ENCODE data around the gene PSG6. TPM values are rescaled to one million over a fixed set of nuclear protein-coding genes. Genes with fewer than 3 reads are reported as not detected.
"Not testable (repeated sequence)": the region's sequence is repeated elsewhere in the genome, so short reads cannot be mapped to it uniquely, and the experiment has no call there.

The PSG6 gene
- total RNA-seq, 1 experiment from 2014 or later, result not detected

GRCh38 chr19:42923106-42923505 lies 5.4 kb upstream of the PSG6 start:
- BruUV-seq (replicated peaks); POLR2A ChIA-PET (ENCODE audit: unreplicated experiment): not testable (repeated sequence)
- DNase-seq, result peak; percentile 39 to 50

GRCh38 chr19:42920971-42921370 lies 3.3 kb upstream of the PSG6 start:
- H2AFZ ChIP-seq; BruUV-seq (replicated peaks); H3K4me3 ChIP-seq; H3K9me3 ChIP-seq (ENCODE audit: insufficient read depth, low read depth); H3K36me3 ChIP-seq (ENCODE audit: low read depth); H3K79me2 ChIP-seq (ENCODE audit: low read depth); H3K4me2 ChIP-seq; H3K27me3 ChIP-seq (ENCODE audit: insufficient read depth, low read depth); POLR2A ChIA-PET (ENCODE audit: unreplicated experiment); H3F3A ChIP-seq (ENCODE audit: insufficient read depth, low read depth); CTCF ChIA-PET; intact Hi-C loops (cut with micrococcal nuclease; ENCODE audit: unreplicated experiment); H3K4me1 ChIP-seq (replicated peaks; ENCODE audit: insufficient read depth); H4K20me1 ChIP-seq (ENCODE audit: insufficient read depth); DNase-seq; H3K27ac ChIP-seq; H3K9me2 ChIP-seq (ENCODE audit: insufficient read depth): not testable (repeated sequence)

More at GRCh38 chr19:42923106-42923505, 5.4 kb upstream of the PSG6 start:
- CTCF ChIA-PET, result interaction anchor here (0.6 to 1.2 kb wide), 2 partner anchors 38 to 240 kb away, joined by 3 to 6 read pairs; no protein-coding TSS in a partner anchor
- H3K4me3 ChIP-seq; H3K27ac ChIP-seq; H3K9me3 ChIP-seq (ENCODE audit: insufficient read depth, low read depth); intact Hi-C loops (cut with micrococcal nuclease; ENCODE audit: unreplicated experiment); H4K20me1 ChIP-seq (ENCODE audit: insufficient read depth); H3K79me2 ChIP-seq (ENCODE audit: low read depth); H3K4me1 ChIP-seq (replicated peaks; ENCODE audit: insufficient read depth); H3K27me3 ChIP-seq (ENCODE audit: insufficient read depth, low read depth); H3F3A ChIP-seq (ENCODE audit: insufficient read depth, low read depth); H3K9me2 ChIP-seq (ENCODE audit: insufficient read depth); H3K4me2 ChIP-seq; H2AFZ ChIP-seq; H3K36me3 ChIP-seq (ENCODE audit: low read depth): not testable (repeated sequence)
- TF ChIP-seq CTCF (conservative IDR thresholded peaks at IDR 0.05), result peak; percentile 82

DNA sequence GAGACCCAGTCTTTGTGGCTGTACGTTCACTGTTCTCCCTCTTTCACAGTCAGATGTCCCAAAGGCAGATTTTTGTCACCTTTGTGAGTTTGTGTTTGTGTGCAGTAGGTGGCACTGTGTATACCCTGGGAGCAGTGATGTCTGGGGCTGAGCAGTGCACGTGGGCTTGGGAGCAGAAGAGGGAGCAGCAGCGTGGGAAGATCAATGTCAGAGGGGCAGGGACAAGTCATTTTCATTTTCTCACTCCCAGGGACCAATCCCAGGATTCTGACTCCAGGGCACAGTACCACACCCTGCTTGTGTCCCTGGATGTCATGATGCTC lies 2.0 kb upstream of the PSG6 start:
- BruUV-seq (replicated peaks), result no TSS peak

More for the DNA sequence above, 2.0 kb upstream of the PSG6 start:
- no peak overlapping the region for H3K27ac ChIP-seq
- TF ChIP-seq EZH2 (IDR thresholded peaks at IDR 0.05; ENCODE audit: low read depth), result no peak
- no peak; the same call in 1 of the 2 replicates for TF ChIP-seq CTCF (conservative IDR thresholded peaks at IDR 0.05)
- intact Hi-C loops (cut with micrococcal nuclease; ENCODE audit: unreplicated experiment), result no loop called here
- H3K4me3 ChIP-seq, result no peak overlapping the region
- H3K9me3 ChIP-seq (ENCODE audit: insufficient read depth, low read depth), result no peaks in the 10 kb centered on the region
- H3K9me2 ChIP-seq (ENCODE audit: insufficient read depth), result no peaks in the 10 kb centered on the region
- H3K4me1 ChIP-seq (replicated peaks; ENCODE audit: insufficient read depth), result no peaks in the 10 kb centered on the region
- CTCF ChIA-PET, result no interaction called here
- no peaks in the 10 kb centered on the region for H3K79me2 ChIP-seq (ENCODE audit: low read depth)
- H3K36me3 ChIP-seq (ENCODE audit: low read depth), result no peaks in the 10 kb centered on the region
- DNase-seq, result no peak
- H3F3A ChIP-seq (ENCODE audit: insufficient read depth, low read depth), result no peaks in the 10 kb centered on the region
- no peaks in the 10 kb centered on the region for H4K20me1 ChIP-seq (ENCODE audit: insufficient read depth)
- H3K4me2 ChIP-seq, result no peak overlapping the region
- no peaks in the 10 kb centered on the region for H3K27me3 ChIP-seq (ENCODE audit: insufficient read depth, low read depth)
- POLR2A ChIA-PET (ENCODE audit: unreplicated experiment), result no interaction called here
- no peak overlapping the region for H2AFZ ChIP-seq

Measured in PC-9 (cell line).